Measurements from ENCODE around the gene SLC18A3. TPM values are rescaled to one million over a fixed set of nuclear protein-coding genes. Genes with fewer than 3 reads are reported as not detected.

The SLC18A3 gene
- not detected in 2 replicates for total RNA-seq (2014; rRNA removed; shearing (Covaris generic))

- no peak for DNase-seq (ENCODE audit: low read depth)
Measured at GRCh38 chr10:49610114-49610457, at the start of gene SLC18A3. Gene SLC18A3, plus strand, starts transcription at chr10:49610310. Its CDS starts 431 bp downstream, at chr10:49610741.

- DNase-seq (ENCODE audit: low read depth), result no peak
Measured at GRCh38 chr10:49560526-49560925, 49.6 kb upstream of the SLC18A3 start.

GRCh38 chr10:49562893-49563292 is 47.2 kb upstream of the SLC18A3 start:
- DNase-seq (ENCODE audit: low read depth), result peak; percentile 54

GRCh38 chr10:49564461-49565009 is 45.6 kb upstream of the SLC18A3 start:
- DNase-seq (ENCODE audit: low read depth), result no peak

GRCh38 chr10:49567810-49568209 is 42.3 kb upstream of the SLC18A3 start:
- no peak for DNase-seq (ENCODE audit: low read depth)

- peak; percentile 64 for DNase-seq (ENCODE audit: low read depth)
Measured at GRCh38 chr10:49568235-49568634, 41.9 kb upstream of the SLC18A3 start.

GRCh38 chr10:49569031-49569631 is 41.0 kb upstream of the SLC18A3 start:
- DNase-seq (ENCODE audit: low read depth), result peak; percentile 57

GRCh38 chr10:49571388-49571787 is 38.7 kb upstream of the SLC18A3 start:
- peak; percentile 44 for DNase-seq (ENCODE audit: low read depth)

- DNase-seq (ENCODE audit: low read depth), result no peak
Measured at GRCh38 chr10:49572594-49573114, 37.5 kb upstream of the SLC18A3 start.

GRCh38 chr10:49575489-49576072 is 34.5 kb upstream of the SLC18A3 start:
- DNase-seq (ENCODE audit: low read depth), result no peak

GRCh38 chr10:49577182-49577925 is 32.8 kb upstream of the SLC18A3 start:
- no peak for DNase-seq (ENCODE audit: low read depth)

GRCh38 chr10:49578392-49578791 is 31.7 kb upstream of the SLC18A3 start:
- no peak for DNase-seq (ENCODE audit: low read depth)

- no peak for DNase-seq (ENCODE audit: low read depth)
Measured at GRCh38 chr10:49579621-49580020, 30.5 kb upstream of the SLC18A3 start.

- DNase-seq (ENCODE audit: low read depth), result no peak
Measured at GRCh38 chr10:49585387-49585786, 24.7 kb upstream of the SLC18A3 start.

- no peak for DNase-seq (ENCODE audit: low read depth)
Measured at GRCh38 chr10:49587981-49588380, 22.1 kb upstream of the SLC18A3 start.

GRCh38 chr10:49592726-49593563 is 17.2 kb upstream of the SLC18A3 start:
- peak; percentile 54 for DNase-seq (ENCODE audit: low read depth)

GRCh38 chr10:49593564-49593875 is 16.6 kb upstream of the SLC18A3 start:
- DNase-seq (ENCODE audit: low read depth), result no peak

- DNase-seq (ENCODE audit: low read depth), result no peak
Measured at GRCh38 chr10:49593998-49594397, 16.1 kb upstream of the SLC18A3 start.

GRCh38 chr10:49594594-49594993 is 15.5 kb upstream of the SLC18A3 start:
- DNase-seq (ENCODE audit: low read depth), result peak; percentile 61

- no peak for DNase-seq (ENCODE audit: low read depth)
Measured at GRCh38 chr10:49595003-49595712, 15.0 kb upstream of the SLC18A3 start.
